Measurements from ENCODE around the gene SLC6A17. TPM values are rescaled to one million over a fixed set of nuclear protein-coding genes. Genes with fewer than 3 reads are reported as not detected.

SLC6A17 gene
- total and polyA plus RNA-seq, 2 experiments from 2014 or later: 0.03 to 0.17 TPM

DNA sequence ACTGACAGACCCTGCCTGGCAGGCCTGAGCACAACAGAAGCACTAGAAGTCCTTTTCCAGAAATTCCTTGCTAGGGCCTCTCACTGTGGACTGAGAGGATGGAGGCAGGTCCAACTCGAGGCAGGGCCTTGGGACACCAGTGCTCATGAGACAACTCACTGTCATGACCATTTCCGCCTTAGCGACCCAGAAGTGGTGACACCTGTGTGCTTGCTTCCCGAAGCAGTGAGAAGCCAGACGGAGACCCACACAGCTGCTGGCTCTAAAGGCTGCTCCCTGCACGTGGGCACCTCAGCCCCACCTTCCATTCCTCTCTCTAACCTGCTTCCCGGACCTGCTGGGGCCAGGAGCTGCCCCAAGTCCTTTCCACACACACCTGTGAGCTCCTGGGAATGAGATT, 92.9 kb downstream of the SLC6A17 start:
- H3F3A ChIP-seq (replicated peaks; ENCODE audit: low read depth): no peaks in the 10 kb centered on the region
- Mint-ChIP-seq H3K4me1 (peaks cover 38% of the 10 kb centered on the region), H3K36me3 (ENCODE audit: low read depth) (no peaks in the 10 kb centered on the region; the same call in 2 of the 3 replicates), H3K27ac (no peak overlapping the region), H3K9me3 (no peaks in the 10 kb centered on the region; the same call in 2 of the 3 replicates), H3K4me3 (no peak overlapping the region), H3K27me3 (ENCODE audit: insufficient read depth, low read depth, poor library complexity) (peaks cover 20% of the 10 kb centered on the region)
- no peak for TF ChIP-seq ZNF331 (CRISPR knock-in tag; IDR thresholded peaks at IDR 0.05; ENCODE audit: low read depth)
- TF ChIP-seq, protein P1, sequence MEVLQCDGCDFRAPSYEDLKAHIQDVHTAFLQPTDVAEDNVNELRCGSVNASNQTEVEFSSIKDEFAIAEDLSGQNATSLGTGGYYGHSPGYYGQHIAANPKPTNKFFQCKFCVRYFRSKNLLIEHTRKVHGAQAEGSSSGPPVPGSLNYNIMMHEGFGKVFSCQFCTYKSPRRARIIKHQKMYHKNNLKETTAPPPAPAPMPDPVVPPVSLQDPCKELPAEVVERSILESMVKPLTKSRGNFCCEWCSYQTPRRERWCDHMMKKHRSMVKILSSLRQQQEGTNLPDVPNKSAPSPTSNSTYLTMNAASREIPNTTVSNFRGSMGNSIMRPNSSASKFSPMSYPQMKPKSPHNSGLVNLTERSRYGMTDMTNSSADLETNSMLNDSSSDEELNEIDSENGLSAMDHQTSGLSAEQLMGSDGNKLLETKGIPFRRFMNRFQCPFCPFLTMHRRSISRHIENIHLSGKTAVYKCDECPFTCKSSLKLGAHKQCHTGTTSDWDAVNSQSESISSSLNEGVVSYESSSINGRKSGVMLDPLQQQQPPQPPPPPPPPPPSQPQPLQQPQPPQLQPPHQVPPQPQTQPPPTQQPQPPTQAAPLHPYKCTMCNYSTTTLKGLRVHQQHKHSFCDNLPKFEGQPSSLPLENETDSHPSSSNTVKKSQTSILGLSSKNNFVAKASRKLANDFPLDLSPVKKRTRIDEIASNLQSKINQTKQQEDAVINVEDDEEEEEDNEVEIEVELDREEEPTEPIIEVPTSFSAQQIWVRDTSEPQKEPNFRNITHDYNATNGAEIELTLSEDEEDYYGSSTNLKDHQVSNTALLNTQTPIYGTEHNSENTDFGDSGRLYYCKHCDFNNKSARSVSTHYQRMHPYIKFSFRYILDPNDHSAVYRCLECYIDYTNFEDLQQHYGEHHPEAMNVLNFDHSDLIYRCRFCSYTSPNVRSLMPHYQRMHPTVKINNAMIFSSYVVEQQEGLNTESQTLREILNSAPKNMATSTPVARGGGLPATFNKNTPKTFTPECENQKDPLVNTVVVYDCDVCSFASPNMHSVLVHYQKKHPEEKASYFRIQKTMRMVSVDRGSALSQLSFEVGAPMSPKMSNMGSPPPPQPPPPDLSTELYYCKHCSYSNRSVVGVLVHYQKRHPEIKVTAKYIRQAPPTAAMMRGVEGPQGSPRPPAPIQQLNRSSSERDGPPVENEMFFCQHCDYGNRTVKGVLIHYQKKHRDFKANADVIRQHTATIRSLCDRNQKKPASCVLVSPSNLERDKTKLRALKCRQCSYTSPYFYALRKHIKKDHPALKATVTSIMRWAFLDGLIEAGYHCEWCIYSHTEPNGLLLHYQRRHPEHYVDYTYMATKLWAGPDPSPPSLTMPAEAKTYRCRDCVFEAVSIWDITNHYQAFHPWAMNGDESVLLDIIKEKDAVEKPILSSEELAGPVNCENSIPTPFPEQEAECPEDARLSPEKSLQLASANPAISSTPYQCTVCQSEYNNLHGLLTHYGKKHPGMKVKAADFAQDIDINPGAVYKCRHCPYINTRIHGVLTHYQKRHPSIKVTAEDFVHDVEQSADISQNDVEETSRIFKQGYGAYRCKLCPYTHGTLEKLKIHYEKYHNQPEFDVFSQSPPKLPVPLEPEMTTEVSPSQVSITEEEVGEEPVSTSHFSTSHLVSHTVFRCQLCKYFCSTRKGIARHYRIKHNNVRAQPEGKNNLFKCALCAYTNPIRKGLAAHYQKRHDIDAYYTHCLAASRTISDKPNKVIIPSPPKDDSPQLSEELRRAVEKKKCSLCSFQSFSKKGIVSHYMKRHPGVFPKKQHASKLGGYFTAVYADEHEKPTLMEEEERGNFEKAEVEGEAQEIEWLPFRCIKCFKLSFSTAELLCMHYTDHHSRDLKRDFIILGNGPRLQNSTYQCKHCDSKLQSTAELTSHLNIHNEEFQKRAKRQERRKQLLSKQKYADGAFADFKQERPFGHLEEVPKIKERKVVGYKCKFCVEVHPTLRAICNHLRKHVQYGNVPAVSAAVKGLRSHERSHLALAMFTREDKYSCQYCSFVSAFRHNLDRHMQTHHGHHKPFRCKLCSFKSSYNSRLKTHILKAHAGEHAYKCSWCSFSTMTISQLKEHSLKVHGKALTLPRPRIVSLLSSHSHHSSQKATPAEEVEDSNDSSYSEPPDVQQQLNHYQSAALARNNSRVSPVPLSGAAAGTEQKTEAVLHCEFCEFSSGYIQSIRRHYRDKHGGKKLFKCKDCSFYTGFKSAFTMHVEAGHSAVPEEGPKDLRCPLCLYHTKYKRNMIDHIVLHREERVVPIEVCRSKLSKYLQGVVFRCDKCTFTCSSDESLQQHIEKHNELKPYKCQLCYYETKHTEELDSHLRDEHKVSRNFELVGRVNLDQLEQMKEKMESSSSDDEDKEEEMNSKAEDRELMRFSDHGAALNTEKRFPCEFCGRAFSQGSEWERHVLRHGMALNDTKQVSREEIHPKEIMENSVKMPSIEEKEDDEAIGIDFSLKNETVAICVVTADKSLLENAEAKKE (CRISPR knock-in tag; IDR thresholded peaks at IDR 0.05): no peak
- no peak for TF ChIP-seq ZNF114 (CRISPR knock-in tag; IDR thresholded peaks at IDR 0.05)
- no peak for TF ChIP-seq EZH2phosphoT487 (IDR thresholded peaks at IDR 0.05; ENCODE audit: unreplicated experiment)
- TF ChIP-seq, protein P2, sequence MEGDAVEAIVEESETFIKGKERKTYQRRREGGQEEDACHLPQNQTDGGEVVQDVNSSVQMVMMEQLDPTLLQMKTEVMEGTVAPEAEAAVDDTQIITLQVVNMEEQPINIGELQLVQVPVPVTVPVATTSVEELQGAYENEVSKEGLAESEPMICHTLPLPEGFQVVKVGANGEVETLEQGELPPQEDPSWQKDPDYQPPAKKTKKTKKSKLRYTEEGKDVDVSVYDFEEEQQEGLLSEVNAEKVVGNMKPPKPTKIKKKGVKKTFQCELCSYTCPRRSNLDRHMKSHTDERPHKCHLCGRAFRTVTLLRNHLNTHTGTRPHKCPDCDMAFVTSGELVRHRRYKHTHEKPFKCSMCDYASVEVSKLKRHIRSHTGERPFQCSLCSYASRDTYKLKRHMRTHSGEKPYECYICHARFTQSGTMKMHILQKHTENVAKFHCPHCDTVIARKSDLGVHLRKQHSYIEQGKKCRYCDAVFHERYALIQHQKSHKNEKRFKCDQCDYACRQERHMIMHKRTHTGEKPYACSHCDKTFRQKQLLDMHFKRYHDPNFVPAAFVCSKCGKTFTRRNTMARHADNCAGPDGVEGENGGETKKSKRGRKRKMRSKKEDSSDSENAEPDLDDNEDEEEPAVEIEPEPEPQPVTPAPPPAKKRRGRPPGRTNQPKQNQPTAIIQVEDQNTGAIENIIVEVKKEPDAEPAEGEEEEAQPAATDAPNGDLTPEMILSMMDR (conservative IDR thresholded peaks at IDR 0.05; ENCODE audit: low read depth in 2 of 2): no peak
- no peak for TF ChIP-seq NANOG (IDR thresholded peaks at IDR 0.05; ENCODE audit: borderline replicate concordance)
- TF ChIP-seq STAT1 (IDR thresholded peaks at IDR 0.05; ENCODE audit: unreplicated experiment): no peak
- TF ChIP-seq CREB1 (CRISPR knock-in tag; IDR thresholded peaks at IDR 0.05; ENCODE audit: low read depth): no peak
- TF ChIP-seq POLR2AphosphoS5 (IDR thresholded peaks at IDR 0.05; ENCODE audit: low read depth): no peak
- 0 out of 2 replicates have a peak, but pooled peaks cover 9% of the 10 kb centered on the region for H3K27me3 ChIP-seq (ENCODE audit: insufficient read depth)
- H3K4me1 ChIP-seq (ENCODE audit: insufficient read depth): peaks cover 34% of the 10 kb centered on the region
- no peaks in the 10 kb centered on the region; the same call in 1 of the 2 replicates for H4K20me1 ChIP-seq (replicated peaks; ENCODE audit: insufficient read depth)
- no peaks in the 10 kb centered on the region for H3K36me3 ChIP-seq (ENCODE audit: insufficient read depth)
- DNase-seq (ENCODE audit: low spot score): peak; percentile 18
- H3K79me2 ChIP-seq (replicated peaks; ENCODE audit: insufficient read depth): no peaks in the 10 kb centered on the region
- peak overlapping the region; percentile 63 for H3K4me2 ChIP-seq
- H2AFZ ChIP-seq: peak overlapping the region; percentile 86
- ATAC-seq: peak; percentile 58
- H3K27ac ChIP-seq (ENCODE audit: low read depth): no peak overlapping the region
- 0 out of 2 replicates have a peak, but pooled peaks cover 15% of the 10 kb centered on the region for H3K9me2 ChIP-seq (ENCODE audit: insufficient read depth)
- H3K4me3 ChIP-seq: peak overlapping the region; percentile 20; the same call in 1 of the 2 replicates

All from GM23338 (cell line).